Measurements from ENCODE around the gene RNPS1.

GRCh38 chr16:2212362-2213324 is 55.3 kb downstream of the RNPS1 start:
- TF ChIP-seq CTCF (IDR thresholded peaks at IDR 0.05; ENCODE audit: low read length): no peak
- TF ChIP-seq EZH2phosphoT487 (IDR thresholded peaks at IDR 0.05; ENCODE audit: low read length): no peak
- TF ChIP-seq EZH2 (optimal IDR thresholded peaks at IDR 0.05; ENCODE audit: low read depth, low read length): no peak

Measured in MM.1S (cell line).